DND-41 (cell line): ENCODE data around the gene XYLT1.
A peak's percentile ranks its signal among the peaks of the same experiment; 100 is the strongest.

Experiments used
- ATAC-seq: fragments of 200-7000 bp; cut with Tn5 transposase; 3 replicates; pipeline ENCODE4 v1.9.1; 2021; ENCODE audit warnings: low read depth; ENCODE audit not compliant: insufficient read depth
- DNase-seq: peaks from one replicate; pipeline ENCODE4 v3.0.0-alpha.2; 2020
- H2AFZ ChIP-seq: 2 replicates; pipeline ENCODE4 v1.6.0; 2012; ENCODE audit warnings: low read depth, low read length
- H3K27ac ChIP-seq: 2 replicates; pipeline ENCODE4 v1.5.1; 2012; ENCODE audit warnings: low read length, inconsistent platforms
- H3K27me3 ChIP-seq: fragments of 200-600 bp; sonication (generic); 2 replicates; pipeline ENCODE4 v1.6.0; 2012; ENCODE audit warnings: low read length, mild to moderate bottlenecking, inconsistent platforms; ENCODE audit not compliant: insufficient read depth, poor library complexity
- H3K36me3 ChIP-seq: 2 replicates; pipeline ENCODE4 v1.5.1; 2012; ENCODE audit warnings: low read length, inconsistent platforms; ENCODE audit not compliant: insufficient read depth
- H3K4me1 ChIP-seq: 2 replicates; pipeline ENCODE4 v1.5.1; 2012; ENCODE audit warnings: mild to moderate bottlenecking, low read length; ENCODE audit not compliant: insufficient read depth
- H3K4me2 ChIP-seq: 2 replicates; pipeline ENCODE4 v1.6.0; 2012; ENCODE audit warnings: mild to moderate bottlenecking, moderate library complexity, low read length, inconsistent platforms; ENCODE audit not compliant: insufficient read depth
- H3K4me3 ChIP-seq, 2 experiments: fragments of 200-600 bp in 1 of 2; shearing (Covaris generic) in 1 of 2; 2 replicates each; pipeline ENCODE4 v1.5.1; 2012 to 2016; ENCODE audit warnings: inconsistent platforms in 2 of 2, low read length in 2 of 2, mild to moderate bottlenecking in 2 of 2, low read depth in 1 of 2, moderate library complexity in 1 of 2
- H3K79me2 ChIP-seq: 2 replicates; pipeline ENCODE4 v1.6.0; 2012; ENCODE audit warnings: low read length, inconsistent platforms; ENCODE audit not compliant: insufficient read depth
- H3K9ac ChIP-seq: 2 replicates; pipeline ENCODE4 v1.6.0; 2012; ENCODE audit warnings: low read depth, mild to moderate bottlenecking, inconsistent platforms, low read length, moderate library complexity
- H3K9me3 ChIP-seq: 2 replicates; pipeline ENCODE4 v1.5.1; 2012; ENCODE audit warnings: low read length, moderate library complexity, mild to moderate bottlenecking, inconsistent platforms; ENCODE audit not compliant: insufficient read depth, severe bottlenecking
- H4K20me1 ChIP-seq: 2 replicates; pipeline ENCODE4 v1.6.0; 2012; ENCODE audit warnings: low read length; ENCODE audit not compliant: insufficient read depth
- CTCF ChIP-seq: IDR thresholded peaks from 2 replicates; pipeline ENCODE4 v1.5.1; 2012; ENCODE audit warnings: borderline replicate concordance, low read length, moderate library complexity, mild to moderate bottlenecking; ENCODE audit not compliant: poor library complexity, severe bottlenecking; ENCODE audit errors: extremely low read depth
- EZH2 ChIP-seq: IDR thresholded peaks from 3 replicates; pipeline ENCODE4 v1.6.1; 2012; ENCODE audit warnings: borderline replicate concordance, low read depth, mild to moderate bottlenecking, moderate library complexity, low read length, inconsistent platforms; ENCODE audit not compliant: severe bottlenecking

XYLT1 gene

GRCh38 chr16:17227278-17227677, 243.5 kb downstream of the XYLT1 start:
- ATAC-seq (no peak), DNase-seq (no peak)
- no peaks in the 10 kb centered on the region for H3K36me3 ChIP-seq
- H3K9ac ChIP-seq = no peak overlapping the region
- H3K9me3 ChIP-seq = no peaks in the 10 kb centered on the region
- no peaks in the 10 kb centered on the region for H3K79me2 ChIP-seq
- no peak overlapping the region for H3K4me3 ChIP-seq
- TF ChIP-seq CTCF (no peak), EZH2 (no peak)
- no peak overlapping the region for H3K4me2 ChIP-seq
- no peaks in the 10 kb centered on the region for H4K20me1 ChIP-seq
- no peak overlapping the region for H2AFZ ChIP-seq
- H3K27ac ChIP-seq = no peak overlapping the region
- no peaks in the 10 kb centered on the region for H3K4me1 ChIP-seq
- H3K27me3 ChIP-seq = no peaks in the 10 kb centered on the region

- Histone ChIP-seq H3K9me3 (no peaks in the 10 kb centered on the region), H3K79me2 (no peaks in the 10 kb centered on the region), H2AFZ (no peak overlapping the region), H3K36me3 (no peaks in the 10 kb centered on the region), H4K20me1 (no peaks in the 10 kb centered on the region), H3K27ac (no peak overlapping the region), H3K9ac (no peak overlapping the region), H3K27me3 (no peaks in the 10 kb centered on the region), H3K4me2 (no peak overlapping the region), H3K4me3 (no peak overlapping the region), H3K4me1 (no peaks in the 10 kb centered on the region)
- ATAC-seq (no peak), DNase-seq (no peak)
- TF ChIP-seq CTCF = no peak
- TF ChIP-seq EZH2 = no peak
Measured at GRCh38 chr16:17225541-17225940, 245.2 kb downstream of the XYLT1 start.

GRCh38 chr16:17224879-17225281, 245.9 kb downstream of the XYLT1 start:
- Histone ChIP-seq H3K9ac (no peak overlapping the region), H3K4me1 (no peaks in the 10 kb centered on the region), H3K79me2 (no peaks in the 10 kb centered on the region), H3K36me3 (no peaks in the 10 kb centered on the region), H3K4me3 (no peak overlapping the region), H2AFZ (no peak overlapping the region), H3K27me3 (no peaks in the 10 kb centered on the region), H4K20me1 (no peaks in the 10 kb centered on the region), H3K27ac (no peak overlapping the region), H3K9me3 (no peaks in the 10 kb centered on the region), H3K4me2 (no peak overlapping the region)
- TF ChIP-seq EZH2 = no peak
- TF ChIP-seq CTCF = no peak
- DNase-seq (peak; percentile 19), ATAC-seq (no peak)

- H4K20me1 ChIP-seq = no peaks in the 10 kb centered on the region
- no peak overlapping the region for H3K4me3 ChIP-seq
- H3K27ac ChIP-seq = no peak overlapping the region
- H3K4me1 ChIP-seq = no peaks in the 10 kb centered on the region
- ATAC-seq (no peak), DNase-seq (no peak)
- H3K9me3 ChIP-seq = no peaks in the 10 kb centered on the region
- H3K4me2 ChIP-seq = no peak overlapping the region
- H3K36me3 ChIP-seq = no peaks in the 10 kb centered on the region
- H3K79me2 ChIP-seq = no peaks in the 10 kb centered on the region
- TF ChIP-seq EZH2 (no peak), CTCF (no peak)
- no peak overlapping the region for H3K9ac ChIP-seq
- H2AFZ ChIP-seq = no peak overlapping the region
- H3K27me3 ChIP-seq = no peaks in the 10 kb centered on the region
Measured at GRCh38 chr16:17224350-17224749, 246.4 kb downstream of the XYLT1 start.
